ENCODE results near the gene CCDC77.

Gene CCDC77

GRCh38 chr12:460261-461230, 59.1 kb downstream of the CCDC77 start:
- Histone ChIP-seq H3K36me3 (ENCODE audit: insufficient read depth) (no peaks in the 10 kb centered on the region), H3K4me2 (peak overlapping the region; percentile 16; the same call in 1 of the 2 replicates), H3K27me3 (ENCODE audit: insufficient read depth, low read depth) (peaks cover 10% of the 10 kb centered on the region; the same call in 1 of the 2 replicates), H3K4me1 (ENCODE audit: low read depth, poor library complexity, severe bottlenecking) (peaks cover 6% of the 10 kb centered on the region), H3K9ac (no peak overlapping the region), H2AFZ (ENCODE audit: low read depth) (peak overlapping the region; percentile 80; the same call in 1 of the 2 replicates), H4K20me1 (ENCODE audit: insufficient read depth) (no peaks in the 10 kb centered on the region), H3K4me3 (IDR thresholded peaks at IDR 0.05; ENCODE audit: insufficient read depth, low read depth, low read length) (no peak overlapping the region), H3K79me2 (ENCODE audit: insufficient read depth, low read depth) (no peaks in the 10 kb centered on the region), H3K27ac (no peak overlapping the region)
- TF ChIP-seq, protein P1, sequence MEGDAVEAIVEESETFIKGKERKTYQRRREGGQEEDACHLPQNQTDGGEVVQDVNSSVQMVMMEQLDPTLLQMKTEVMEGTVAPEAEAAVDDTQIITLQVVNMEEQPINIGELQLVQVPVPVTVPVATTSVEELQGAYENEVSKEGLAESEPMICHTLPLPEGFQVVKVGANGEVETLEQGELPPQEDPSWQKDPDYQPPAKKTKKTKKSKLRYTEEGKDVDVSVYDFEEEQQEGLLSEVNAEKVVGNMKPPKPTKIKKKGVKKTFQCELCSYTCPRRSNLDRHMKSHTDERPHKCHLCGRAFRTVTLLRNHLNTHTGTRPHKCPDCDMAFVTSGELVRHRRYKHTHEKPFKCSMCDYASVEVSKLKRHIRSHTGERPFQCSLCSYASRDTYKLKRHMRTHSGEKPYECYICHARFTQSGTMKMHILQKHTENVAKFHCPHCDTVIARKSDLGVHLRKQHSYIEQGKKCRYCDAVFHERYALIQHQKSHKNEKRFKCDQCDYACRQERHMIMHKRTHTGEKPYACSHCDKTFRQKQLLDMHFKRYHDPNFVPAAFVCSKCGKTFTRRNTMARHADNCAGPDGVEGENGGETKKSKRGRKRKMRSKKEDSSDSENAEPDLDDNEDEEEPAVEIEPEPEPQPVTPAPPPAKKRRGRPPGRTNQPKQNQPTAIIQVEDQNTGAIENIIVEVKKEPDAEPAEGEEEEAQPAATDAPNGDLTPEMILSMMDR (conservative IDR thresholded peaks at IDR 0.05; ENCODE audit: low read depth, low read length) = no peak

- TF ChIP-seq, protein P1 (conservative IDR thresholded peaks at IDR 0.05; ENCODE audit: low read depth, low read length) = no peak
- H3K27ac ChIP-seq = no peak overlapping the region
- no peaks in the 10 kb centered on the region for H4K20me1 ChIP-seq (ENCODE audit: insufficient read depth)
- H3K79me2 ChIP-seq (ENCODE audit: insufficient read depth, low read depth) = no peaks in the 10 kb centered on the region
- no peak overlapping the region for H2AFZ ChIP-seq (ENCODE audit: low read depth)
- H3K4me3 ChIP-seq (IDR thresholded peaks at IDR 0.05; ENCODE audit: insufficient read depth, low read depth, low read length) = no peak overlapping the region
- no peak overlapping the region for H3K4me2 ChIP-seq
- no peaks in the 10 kb centered on the region for H3K36me3 ChIP-seq (ENCODE audit: insufficient read depth)
- peaks cover 6% of the 10 kb centered on the region for H3K4me1 ChIP-seq (ENCODE audit: low read depth, poor library complexity, severe bottlenecking)
- no peak overlapping the region for H3K9ac ChIP-seq
- H3K27me3 ChIP-seq (ENCODE audit: insufficient read depth, low read depth) = peaks cover 7% of the 10 kb centered on the region; the same call in 1 of the 2 replicates
Observed at GRCh38 chr12:461425-461824, 60.0 kb downstream of the CCDC77 start.

DNA sequence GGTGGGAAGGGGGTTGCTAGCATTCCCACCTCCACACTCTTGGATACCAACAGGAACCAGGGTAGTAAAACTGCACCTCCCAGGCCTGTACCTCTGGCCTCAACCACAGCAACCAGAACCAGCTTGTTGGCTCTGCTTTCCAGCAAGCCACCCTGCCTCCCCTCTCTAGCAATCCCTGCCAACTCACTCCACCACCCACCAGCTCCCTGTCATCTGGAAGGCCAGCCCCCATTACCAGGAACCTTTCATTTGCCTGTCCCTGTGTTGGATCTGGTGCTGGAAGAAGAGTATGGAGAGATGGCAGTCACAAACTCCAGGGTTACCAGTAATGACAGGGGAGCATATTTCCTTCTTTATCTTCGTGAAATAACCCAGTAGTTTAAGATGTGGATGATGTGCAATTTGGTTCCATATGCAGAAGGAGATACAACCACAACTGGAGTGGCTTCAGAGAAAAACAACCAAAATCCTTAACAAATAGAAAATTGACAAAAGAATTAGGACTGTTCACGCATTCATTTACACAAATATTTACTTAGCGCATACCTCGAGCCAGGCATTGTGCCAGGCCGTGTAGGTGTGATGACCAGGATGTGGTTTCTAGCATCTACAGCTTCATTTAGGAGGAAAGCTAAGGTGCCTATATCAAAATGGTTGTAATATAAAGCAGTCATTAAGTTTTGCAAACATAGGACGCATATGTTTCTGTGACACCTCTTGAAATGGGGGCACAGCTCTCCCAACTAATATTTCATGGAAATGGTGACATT, 61.7 kb downstream of the CCDC77 start:
- Histone ChIP-seq H3K4me1 (ENCODE audit: low read depth, poor library complexity, severe bottlenecking) (peaks cover 6% of the 10 kb centered on the region), H3K27me3 (ENCODE audit: insufficient read depth, low read depth) (peaks cover 4% of the 10 kb centered on the region; the same call in 1 of the 2 replicates), H4K20me1 (ENCODE audit: insufficient read depth) (no peaks in the 10 kb centered on the region), H3K4me3 (IDR thresholded peaks at IDR 0.05; ENCODE audit: insufficient read depth, low read depth, low read length) (no peak overlapping the region), H3K27ac (no peak overlapping the region), H2AFZ (ENCODE audit: low read depth) (no peak overlapping the region), H3K79me2 (ENCODE audit: insufficient read depth, low read depth) (no peaks in the 10 kb centered on the region), H3K9ac (no peak overlapping the region), H3K4me2 (no peak overlapping the region), H3K36me3 (ENCODE audit: insufficient read depth) (no peaks in the 10 kb centered on the region)
- TF ChIP-seq, protein P1 (conservative IDR thresholded peaks at IDR 0.05; ENCODE audit: low read depth, low read length) = no peak

DNA sequence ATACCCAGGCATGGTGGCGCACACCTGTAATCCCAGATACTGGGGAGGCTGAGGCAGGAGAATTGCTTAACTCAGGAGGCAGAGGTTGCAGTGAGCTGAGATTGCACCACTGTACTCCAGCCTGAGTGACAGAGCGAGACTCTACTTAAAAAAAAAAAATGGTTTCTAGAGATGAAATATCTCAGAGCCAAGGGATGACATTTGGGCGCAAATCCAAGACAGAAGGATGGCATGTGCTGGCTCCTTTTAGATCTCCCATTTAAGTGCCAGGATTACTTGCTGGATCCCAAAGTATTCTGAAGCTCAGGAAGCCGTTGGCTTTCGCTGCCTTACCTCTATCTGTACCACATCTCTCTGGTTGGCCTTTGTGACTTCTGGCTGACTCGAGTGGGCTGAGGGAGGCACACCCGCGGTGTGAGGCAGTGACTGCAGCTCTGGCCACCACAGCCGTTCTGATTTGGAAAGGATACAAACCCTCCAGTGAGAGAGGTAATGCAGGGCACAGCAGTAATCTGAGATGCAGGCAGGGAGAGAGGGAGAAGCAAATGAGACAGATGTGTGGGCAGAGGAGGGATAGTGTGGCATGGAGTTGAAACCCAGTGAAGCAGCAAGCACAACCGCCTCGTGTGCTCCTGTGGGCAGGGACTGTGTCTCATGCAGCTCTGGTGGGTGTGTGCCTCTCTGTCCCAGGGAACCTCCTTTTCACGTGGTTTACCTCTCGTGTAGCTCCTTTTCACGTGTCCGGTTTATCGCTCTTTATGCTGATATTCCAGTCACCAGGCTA, 63.2 kb downstream of the CCDC77 start:
- no peaks in the 10 kb centered on the region for H3K79me2 ChIP-seq (ENCODE audit: insufficient read depth, low read depth)
- H2AFZ ChIP-seq (ENCODE audit: low read depth) = no peak overlapping the region
- TF ChIP-seq, protein P1 (conservative IDR thresholded peaks at IDR 0.05; ENCODE audit: low read depth, low read length) = no peak
- H3K27ac ChIP-seq = no peak overlapping the region
- peaks cover 4% of the 10 kb centered on the region; the same call in 1 of the 2 replicates for H3K27me3 ChIP-seq (ENCODE audit: insufficient read depth, low read depth)
- no peak overlapping the region for H3K9ac ChIP-seq
- no peaks in the 10 kb centered on the region for H3K36me3 ChIP-seq (ENCODE audit: insufficient read depth)
- H3K4me2 ChIP-seq = no peak overlapping the region
- no peaks in the 10 kb centered on the region for H3K4me1 ChIP-seq (ENCODE audit: low read depth, poor library complexity, severe bottlenecking)
- H4K20me1 ChIP-seq (ENCODE audit: insufficient read depth) = no peaks in the 10 kb centered on the region
- no peak overlapping the region for H3K4me3 ChIP-seq (IDR thresholded peaks at IDR 0.05; ENCODE audit: insufficient read depth, low read depth, low read length)

Data from KMS-11 (cell line).